ENCODE measurements around the gene TMEM14B. TPM values are rescaled to one million over a fixed set of nuclear protein-coding genes. Genes with fewer than 3 reads are reported as not detected.

Gene TMEM14B
- total and polyA plus RNA-seq, 9 of the 15 experiments (the other 6 are each of a cell fraction or from before 2014, with no cell fraction given) = 174 to 862 (median 263) TPM

DNA sequence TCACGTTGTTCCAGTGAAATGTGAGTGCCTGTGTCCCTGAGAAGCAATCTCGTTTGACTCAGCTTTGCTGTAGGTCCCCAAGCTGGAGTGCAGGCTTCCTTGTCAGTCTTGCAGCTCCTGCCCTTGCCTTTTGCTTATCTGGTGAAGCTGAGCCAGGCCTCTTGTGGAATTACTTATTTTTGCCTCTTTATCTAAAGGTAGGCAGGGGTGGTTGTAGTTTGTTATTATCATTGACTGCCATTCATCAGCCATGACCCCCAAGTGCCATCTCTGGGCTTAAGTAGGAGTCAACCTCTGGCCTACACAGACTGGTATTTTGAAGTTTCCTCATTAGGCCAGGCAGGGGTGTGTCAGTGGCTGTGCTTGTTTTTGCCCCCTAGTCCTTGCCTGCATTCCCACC is 2.1 kb downstream of the TMEM14B start (continued):
- TF ChIP-seq ZNF146 (CRISPR knock-in tag; IDR thresholded peaks at IDR 0.05; ENCODE audit: unreplicated experiment) = no peak
- TF ChIP-seq, protein P1, sequence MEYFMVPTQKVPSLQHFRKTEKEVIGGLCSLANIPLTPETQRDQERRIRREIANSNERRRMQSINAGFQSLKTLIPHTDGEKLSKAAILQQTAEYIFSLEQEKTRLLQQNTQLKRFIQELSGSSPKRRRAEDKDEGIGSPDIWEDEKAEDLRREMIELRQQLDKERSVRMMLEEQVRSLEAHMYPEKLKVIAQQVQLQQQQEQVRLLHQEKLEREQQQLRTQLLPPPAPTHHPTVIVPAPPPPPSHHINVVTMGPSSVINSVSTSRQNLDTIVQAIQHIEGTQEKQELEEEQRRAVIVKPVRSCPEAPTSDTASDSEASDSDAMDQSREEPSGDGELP (CRISPR knock-in tag; IDR thresholded peaks at IDR 0.05; ENCODE audit: borderline replicate concordance) = 0 out of 2 replicates have a peak, but pooled peaks have one; percentile 23
- no peak for TF ChIP-seq OTX1 (CRISPR knock-in tag; IDR thresholded peaks at IDR 0.05)
- TF ChIP-seq BACH1 (tag; IDR thresholded peaks at IDR 0.05) = no peak
- TF ChIP-seq BCL6 (CRISPR knock-in tag; IDR thresholded peaks at IDR 0.05) = no peak
- TF ChIP-seq FUS (optimal IDR thresholded peaks at IDR 0.05; ENCODE audit: low read depth, low read length) = no peak
- TF ChIP-seq MEF2A (IDR thresholded peaks at IDR 0.05; ENCODE audit: control insufficient read depth, low read depth, low read length) = peak; percentile 71; the same call in 1 of the 2 replicates
- TF ChIP-seq ZNF830 (CRISPR knock-in tag; IDR thresholded peaks at IDR 0.05) = no peak
- no peak for TF ChIP-seq ZNF655 (CRISPR knock-in tag; IDR thresholded peaks at IDR 0.05)
- no peak for TF ChIP-seq ATF6 (CRISPR knock-in tag; IDR thresholded peaks at IDR 0.05)
- TF ChIP-seq, protein P2, sequence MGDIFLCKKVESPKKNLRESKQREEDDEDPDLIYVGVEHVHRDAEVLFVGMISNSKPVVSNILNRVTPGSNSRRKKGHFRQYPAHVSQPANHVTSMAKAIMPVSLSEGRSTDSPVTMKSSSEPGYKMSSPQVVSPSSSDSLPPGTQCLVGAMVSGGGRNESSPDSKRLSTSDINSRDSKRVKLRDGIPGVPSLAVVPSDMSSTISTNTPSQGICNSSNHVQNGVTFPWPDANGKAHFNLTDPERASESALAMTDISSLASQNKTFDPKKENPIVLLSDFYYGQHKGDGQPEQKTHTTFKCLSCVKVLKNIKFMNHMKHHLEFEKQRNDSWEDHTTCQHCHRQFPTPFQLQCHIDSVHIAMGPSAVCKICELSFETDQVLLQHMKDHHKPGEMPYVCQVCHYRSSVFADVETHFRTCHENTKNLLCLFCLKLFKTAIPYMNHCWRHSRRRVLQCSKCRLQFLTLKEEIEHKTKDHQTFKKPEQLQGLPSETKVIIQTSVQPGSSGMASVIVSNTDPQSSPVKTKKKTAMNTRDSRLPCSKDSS (IDR thresholded peaks at IDR 0.05; ENCODE audit: low read depth, partially characterized antibody) = no peak
- TF ChIP-seq, protein P3, sequence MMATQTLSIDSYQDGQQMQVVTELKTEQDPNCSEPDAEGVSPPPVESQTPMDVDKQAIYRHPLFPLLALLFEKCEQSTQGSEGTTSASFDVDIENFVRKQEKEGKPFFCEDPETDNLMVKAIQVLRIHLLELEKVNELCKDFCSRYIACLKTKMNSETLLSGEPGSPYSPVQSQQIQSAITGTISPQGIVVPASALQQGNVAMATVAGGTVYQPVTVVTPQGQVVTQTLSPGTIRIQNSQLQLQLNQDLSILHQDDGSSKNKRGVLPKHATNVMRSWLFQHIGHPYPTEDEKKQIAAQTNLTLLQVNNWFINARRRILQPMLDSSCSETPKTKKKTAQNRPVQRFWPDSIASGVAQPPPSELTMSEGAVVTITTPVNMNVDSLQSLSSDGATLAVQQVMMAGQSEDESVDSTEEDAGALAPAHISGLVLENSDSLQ (IDR thresholded peaks at IDR 0.05) = peak; percentile 64
- no peak for TF ChIP-seq ADNP (tag; IDR thresholded peaks at IDR 0.05)
- TF ChIP-seq KDM5B (IDR thresholded peaks at IDR 0.05; ENCODE audit: insufficient replicate concordance, low read depth, low read length) = no peak
- TF ChIP-seq SMARCA4 (IDR thresholded peaks at IDR 0.05) = peak; percentile 68
- TF ChIP-seq MTA3 (IDR thresholded peaks at IDR 0.05; ENCODE audit: borderline replicate concordance) = peak; percentile 40; the same call in 1 of the 2 replicates
- peak; percentile 13; the same call in 1 of the 2 replicates for TF ChIP-seq SP1 (CRISPR knock-in tag; IDR thresholded peaks at IDR 0.05)
- no peak for TF ChIP-seq ELF4 (CRISPR knock-in tag; IDR thresholded peaks at IDR 0.05)
- TF ChIP-seq ZNF263 (CRISPR knock-in tag; IDR thresholded peaks at IDR 0.05; ENCODE audit: borderline replicate concordance) = no peak
- no peak for TF ChIP-seq CBX5 (IDR thresholded peaks at IDR 0.05; ENCODE audit: borderline replicate concordance, low read depth)
- no peak for TF ChIP-seq HCFC1 (IDR thresholded peaks at IDR 0.05; ENCODE audit: low read depth, low read length)
